GM19397 (cell line): ENCODE data around the gene FRK.
"Not testable (repeated sequence)": the region's sequence is repeated elsewhere in the genome, so short reads cannot be mapped to it uniquely, and the experiment has no call there.

ENCODE experiments used
- ATAC-seq: cut with Tn5 transposase; IDR thresholded peaks from one replicate; pipeline ENCODE4 v1.9.1; 2021; ENCODE audit warnings: mild to moderate bottlenecking, moderate library complexity; ENCODE audit not compliant: unreplicated experiment

The FRK gene

DNA sequence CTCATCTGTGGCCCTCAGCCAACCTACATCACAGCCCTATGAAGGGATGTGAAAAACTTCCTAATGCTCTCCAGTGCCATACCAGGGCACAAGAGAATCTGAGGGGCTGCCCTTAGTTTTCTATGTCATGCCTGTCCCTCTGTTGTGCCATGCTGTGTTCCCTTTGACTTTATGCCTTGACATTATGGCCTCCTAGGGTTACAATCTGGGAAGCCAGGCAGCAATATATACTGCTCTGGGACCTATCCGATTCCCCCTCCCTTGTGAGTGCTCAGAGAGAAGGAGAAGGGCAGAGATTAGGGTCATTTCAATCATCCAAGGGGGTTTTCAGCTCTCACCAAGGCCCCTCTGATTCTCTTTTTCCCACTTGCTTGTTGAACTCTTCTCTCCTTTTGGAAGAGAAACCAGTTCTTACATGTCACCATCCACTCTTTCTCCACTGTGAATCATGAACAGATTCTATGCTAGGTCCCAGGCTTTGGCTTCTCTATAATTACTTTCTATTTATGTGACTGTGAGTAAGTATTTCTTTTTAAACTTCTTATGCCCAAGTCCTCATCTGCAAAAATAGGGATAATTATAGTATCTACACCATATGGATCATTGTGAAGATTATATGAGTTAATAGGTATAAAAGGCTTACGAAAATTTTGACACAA lies 14.2 kb upstream of the FRK start:
- ATAC-seq = no peak

DNA sequence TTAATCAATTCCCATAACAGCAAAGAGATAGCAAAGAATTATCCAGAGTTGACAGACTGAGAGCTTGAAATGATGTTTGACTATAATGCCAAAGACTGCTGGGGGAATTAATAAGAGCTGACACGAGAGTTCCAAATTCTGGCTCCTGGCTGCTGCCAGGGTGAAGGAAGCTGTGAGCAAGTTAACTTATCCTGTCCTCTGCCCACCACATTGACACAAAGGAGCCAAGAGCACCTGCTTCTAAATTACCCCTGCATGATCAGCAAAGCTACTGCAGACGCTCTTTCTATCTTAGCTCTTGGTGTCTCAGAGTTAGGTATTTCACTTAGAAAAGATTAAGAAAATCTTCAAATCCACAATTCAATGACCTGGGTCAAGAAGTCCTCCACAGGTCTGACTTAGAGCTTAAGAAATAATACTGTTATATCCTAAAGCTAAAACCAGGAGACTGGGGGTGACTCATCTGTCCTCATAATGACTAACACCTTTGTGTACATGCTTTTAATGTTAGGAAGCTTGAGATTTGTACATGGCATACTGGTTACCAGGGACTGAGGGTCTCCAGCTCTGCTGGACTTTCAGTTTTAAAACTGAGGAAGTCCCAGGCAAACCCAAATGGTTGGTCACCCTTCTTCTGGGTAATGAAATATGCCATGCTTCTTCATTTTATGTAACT lies 13.2 kb upstream of the FRK start:
- ATAC-seq = no peak

DNA sequence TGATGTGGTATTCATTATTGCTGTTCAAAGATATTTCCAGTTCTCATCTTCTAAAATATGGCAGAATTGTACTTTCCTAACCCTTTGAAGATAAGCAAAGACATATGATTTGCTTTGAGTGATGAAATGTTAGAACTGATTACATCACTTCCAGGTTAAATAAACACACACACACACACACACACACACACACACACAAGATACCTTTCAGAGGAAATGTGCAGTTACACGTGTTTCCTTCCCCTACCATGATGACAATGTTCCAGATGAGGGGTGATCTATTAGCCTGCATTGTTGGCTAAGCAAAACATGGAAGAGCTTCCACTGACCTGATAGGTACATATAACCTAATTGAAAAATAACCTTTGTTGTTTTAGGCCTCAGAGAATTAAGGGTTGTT lies 11.7 kb upstream of the FRK start:
- no peak for ATAC-seq

DNA sequence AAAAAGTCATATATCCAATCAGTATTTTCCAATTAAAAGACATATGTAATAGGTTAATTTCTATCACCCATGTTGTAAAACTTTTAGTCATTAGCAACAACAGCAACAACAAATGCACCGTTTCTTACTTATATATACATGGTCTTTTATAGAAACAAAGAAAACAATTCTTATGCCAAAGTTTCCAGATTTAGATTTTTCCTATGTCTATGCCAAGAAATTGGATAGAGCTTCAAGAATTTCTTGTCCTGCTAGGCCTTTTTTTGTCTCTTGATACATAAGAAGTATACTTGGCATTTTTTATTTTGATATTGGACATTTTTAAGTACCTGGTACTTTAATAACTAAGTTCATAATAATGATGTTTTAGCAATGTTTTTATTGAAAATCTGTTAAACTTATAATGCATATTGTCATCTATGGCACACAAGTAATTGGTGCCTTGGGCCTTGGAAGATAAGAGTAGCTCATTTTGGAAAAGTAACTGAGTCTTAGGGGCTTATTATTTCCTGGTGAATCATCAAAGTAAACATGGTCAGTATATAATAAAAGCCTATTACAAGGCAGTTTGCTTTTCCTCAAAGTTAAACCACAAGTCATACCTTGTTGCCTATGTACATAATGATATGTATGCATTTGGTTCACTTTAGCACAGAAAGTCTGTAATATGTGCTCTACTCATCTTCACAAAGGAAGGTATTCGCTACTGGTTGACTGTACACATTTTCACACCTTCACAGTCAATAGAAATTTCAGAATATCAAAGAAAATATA lies 10.1 kb upstream of the FRK start:
- no peak for ATAC-seq

DNA sequence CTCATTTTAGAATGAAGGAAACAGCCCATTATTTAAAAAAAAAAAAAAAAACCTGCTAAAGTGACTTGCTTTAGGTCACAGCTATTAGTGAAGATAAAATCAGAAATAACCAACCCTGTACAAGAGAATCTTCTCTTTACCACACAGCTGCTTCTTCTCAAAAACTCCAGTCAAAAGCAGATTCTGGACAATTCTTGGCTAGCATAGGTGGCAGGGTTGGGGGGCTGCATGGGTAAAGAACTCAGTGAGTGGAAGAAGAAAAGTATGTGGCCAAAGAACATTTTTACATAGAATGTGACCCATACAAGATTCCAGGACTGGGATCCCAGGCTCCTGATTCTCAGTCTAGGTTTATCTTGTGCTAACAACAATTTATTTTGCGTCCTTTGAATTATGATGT lies 9.4 kb upstream of the FRK start:
- no peak for ATAC-seq

DNA sequence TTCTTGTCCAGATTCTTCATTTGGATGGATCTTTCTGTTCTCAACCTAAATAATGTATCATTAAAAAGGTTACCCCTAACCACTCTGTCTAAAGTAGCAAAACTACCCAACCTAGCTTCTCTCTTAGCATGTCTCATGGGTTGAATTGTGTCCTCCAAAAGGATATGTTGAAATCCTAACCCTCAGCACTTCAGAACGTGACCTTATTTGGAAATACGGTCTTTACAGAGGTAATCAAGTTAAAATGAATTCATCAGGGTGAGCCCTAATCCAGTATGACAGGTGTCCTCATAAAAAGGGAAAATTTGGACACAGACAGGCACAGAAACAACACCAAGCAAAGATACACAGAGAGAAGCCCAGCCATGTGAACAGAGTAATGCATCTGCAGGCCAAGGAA lies 6.1 kb upstream of the FRK start:
- ATAC-seq = no peak

DNA sequence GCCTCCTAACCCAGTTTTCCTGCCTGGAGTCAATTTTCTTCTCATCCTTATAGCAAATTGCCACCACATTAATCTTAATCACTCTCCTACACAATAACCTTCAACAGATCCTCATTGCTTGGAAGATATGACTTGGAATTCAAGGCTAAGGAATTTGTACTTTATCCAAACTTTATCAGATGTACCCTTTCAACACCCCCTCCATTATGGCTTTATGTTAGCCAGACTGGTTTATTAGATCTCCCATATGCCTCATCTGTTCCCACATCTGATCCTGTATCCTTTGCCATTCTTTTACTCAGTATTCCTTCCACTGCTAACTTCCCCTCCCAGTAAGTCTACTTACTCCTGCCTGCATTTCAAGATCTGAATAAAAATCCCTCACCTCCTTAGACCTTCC lies 4.0 kb upstream of the FRK start:
- no peak for ATAC-seq

DNA sequence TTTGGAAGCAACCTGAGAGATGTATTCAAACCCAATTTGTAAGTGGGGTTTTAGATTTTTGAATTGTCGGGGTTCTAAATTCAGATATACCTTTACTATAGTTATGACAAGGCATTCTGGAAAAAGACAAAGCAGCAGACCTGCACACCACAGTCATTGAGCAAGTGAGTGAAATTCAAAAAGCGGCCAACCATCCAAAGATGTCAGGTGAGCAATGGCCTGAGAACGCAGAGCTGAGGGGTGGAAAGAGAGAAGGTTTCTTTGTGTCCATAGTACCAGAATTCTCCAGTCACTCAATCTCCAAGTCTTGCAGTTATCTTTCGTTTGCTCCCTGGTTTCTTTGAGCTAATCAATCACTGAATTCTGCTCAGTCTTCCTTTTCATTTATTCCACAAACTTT lies 1.8 kb upstream of the FRK start:
- no peak for ATAC-seq

DNA sequence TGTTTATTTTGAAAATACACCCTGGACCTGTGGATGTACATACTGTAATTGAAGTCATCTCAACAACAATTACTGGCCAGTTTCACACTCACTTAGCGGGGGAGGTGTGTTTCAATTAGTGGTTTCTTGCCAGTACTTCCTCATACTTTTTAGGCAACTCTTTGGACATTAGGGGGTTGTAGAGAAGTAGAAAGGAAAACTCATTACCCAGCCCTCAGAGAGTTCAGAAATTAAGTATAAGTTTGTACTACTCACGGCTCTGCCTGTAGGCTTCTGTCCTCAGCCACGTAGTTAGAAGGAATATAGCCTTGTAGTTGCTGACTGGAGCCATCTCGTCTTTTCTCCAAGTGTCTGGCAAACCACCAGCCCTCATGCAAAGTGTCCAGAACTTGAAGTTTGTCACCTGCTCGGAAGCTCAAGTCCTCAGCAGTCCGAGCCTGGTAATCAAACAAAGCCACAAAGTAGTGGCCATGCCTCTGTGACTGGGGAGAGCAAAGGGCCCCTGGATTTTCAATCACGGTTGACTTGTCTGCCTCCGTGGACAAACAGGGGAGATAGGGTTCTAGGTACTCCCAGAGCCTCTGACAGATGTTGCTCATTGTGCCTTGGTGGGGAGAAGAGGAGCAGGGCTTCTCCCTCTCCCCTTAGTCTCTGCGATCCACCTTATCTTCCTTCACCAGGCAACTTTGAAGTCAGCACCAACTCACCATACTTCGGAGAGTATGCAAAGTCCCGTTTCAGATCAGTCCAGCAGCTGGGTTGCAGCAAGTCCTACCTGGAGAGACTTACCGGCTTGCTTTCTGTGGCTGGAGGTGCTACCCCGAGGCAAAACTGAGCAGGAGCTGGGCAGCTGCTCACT lies 749 bp downstream of the FRK start:
- ATAC-seq = peak; percentile 59

DNA sequence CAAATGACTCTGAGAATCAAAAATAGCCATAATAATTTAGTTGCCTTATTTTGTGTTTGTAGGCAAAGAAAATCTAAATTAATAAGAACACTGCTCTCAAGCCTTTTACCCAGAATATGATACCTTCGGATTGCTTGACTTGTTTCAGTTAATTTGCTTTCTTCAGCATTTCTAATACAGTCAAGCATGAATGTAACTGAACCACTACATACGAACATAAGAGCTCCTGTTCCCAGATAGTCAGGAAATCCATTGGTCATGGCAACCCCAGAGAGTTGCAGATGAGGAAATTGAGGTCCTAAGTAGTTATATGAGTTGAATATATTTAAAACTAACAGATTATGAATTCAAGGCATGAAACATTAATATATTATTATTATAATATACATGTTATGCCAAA lies 2.9 kb downstream of the FRK start:
- ATAC-seq = no peak

DNA sequence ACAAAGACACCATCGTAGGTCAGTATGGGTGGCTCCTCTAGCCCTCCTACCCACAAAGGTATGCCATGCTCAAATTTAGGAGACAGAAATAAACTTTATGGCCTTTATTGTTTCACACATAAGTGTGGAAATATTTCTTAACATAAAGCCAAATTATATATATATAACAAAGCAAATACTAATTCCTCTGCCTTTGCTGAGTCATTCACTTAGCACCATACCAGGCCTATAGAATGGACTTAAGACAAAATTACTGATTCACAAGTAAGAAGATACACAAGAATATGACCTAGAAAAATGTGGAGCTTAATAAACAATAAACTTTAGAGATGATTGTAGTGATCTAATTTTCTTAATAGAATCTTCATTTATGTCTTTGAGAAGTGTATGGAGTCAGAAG lies 5.2 kb downstream of the FRK start:
- no peak for ATAC-seq

DNA sequence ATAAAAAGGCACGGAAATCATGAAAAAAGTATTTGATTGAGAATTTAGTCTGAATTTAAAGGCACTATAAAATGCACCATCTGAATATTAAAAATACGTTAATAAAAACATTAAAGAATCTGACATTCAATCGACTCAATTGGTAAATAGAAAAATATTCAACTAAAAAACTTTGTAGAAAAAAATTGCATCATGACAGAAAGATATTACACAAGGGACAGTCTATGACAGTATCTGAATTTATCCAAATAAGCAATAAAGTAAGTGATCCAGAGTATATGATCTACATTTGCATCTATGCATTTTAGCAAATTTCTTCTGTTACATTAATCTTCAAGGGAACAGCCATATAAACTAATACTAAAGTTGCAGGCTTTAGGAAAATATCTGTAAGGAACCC lies 9.4 kb downstream of the FRK start:
- no peak for ATAC-seq

DNA sequence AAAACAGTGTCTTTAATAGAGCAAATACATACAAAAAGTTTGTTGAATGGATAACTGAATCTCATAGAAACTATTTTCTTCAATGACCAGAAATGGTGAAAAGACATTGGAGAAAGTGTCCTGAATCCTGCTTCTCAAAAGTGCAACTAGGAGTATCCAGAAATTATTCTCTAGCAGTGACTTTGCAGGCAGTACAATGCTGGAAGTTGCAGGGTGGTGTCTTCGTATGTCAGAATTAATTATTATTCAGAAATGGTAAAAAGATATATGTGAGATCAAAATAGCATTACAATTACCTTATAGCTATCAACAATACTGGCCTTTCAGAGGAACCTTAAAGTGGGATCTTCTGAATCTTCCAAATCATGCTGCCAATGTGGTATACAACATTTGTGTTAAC lies 10.0 kb downstream of the FRK start:
- no peak for ATAC-seq

DNA sequence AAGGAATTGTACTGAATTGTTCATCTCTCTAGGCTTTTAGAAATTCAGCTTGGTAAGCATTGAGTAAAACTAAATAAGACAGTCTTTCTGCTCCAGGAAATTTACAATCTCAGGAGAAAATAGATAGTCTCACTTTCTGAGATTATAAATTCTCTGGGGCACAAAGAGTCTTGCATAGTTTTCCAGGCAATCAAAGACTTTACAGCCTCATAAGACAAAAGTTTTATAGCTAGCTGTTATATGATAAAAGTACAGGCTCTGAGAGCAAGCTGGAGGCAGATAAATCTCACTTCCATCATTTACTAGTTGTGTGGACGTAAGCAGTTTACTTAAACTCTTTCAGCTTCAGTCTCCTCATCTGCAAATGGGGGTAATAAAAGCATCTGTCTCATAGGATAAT lies 11.4 kb downstream of the FRK start:
- no peak for ATAC-seq

DNA sequence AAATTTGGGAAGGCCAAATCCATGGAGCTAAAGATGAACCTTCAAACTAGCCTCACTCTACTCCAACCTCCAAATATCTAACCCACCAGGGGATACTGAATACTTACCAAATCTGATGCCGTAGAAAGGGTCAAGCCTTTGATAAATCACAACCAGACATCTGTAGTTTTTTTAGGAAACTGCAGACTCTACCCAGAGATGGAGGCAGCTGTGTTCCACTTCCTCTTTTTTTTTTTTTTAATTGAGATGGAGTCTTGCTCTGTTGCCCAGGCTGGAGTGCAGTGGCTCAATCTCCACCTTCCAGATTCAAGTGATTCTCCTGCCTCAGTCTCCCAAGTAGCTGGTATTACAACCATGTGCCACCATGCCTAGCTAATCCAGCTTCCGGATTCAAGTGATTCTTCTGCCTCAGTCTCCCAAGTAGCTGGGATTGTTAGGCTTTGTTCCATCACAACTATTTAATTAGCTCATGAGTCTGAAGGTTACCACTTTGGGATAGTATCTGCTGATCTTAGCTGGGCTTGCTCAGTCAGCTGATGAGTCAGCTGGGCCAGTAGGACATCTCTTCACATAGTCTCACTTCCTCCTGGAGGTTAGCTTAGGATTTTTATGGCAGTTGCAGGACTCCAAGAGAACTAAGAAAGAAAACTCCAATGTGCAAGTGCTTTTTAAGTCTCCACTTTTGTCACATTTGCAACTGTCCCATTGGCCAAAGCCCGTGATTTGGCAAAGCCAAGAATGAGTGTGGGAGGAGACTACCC lies 13.3 kb downstream of the FRK start:
- ATAC-seq = no peak

DNA sequence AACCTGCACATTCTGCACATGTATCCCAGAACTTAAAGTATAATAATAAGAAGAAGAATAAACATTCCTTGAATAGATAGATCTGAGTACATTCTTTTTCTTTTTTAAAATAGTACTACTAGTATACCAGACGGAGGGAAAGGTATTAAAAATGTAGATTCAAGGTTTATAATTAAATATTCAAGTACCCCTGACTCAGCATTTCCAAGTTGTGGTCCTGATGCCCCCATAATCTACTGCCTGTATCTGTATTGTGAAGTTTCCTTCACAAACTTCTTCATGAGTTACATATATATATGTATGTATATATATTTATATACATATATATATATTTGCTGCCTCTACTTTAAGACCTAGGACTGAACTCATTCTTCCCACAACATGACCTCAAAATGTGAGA lies 14.0 kb downstream of the FRK start:
- no peak for ATAC-seq

DNA sequence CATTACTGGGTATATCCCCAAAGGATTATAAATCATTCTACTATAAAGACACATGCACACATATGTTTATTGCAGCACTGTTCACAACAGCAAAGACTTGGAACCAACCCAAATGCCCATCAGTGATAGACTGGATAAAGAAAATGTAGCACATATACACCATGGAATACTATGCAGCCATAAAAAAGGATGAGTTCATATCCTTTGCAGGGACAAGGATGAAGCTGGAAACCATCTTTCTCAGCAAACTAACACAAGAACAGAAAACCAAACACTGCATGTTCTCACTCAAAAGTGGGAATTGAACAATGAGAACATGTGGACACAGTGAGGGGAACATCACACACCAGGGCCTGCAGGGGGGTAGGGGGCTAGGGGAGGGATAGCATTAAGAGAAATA lies 14.4 kb downstream of the FRK start:
- not testable (repeated sequence) for ATAC-seq

DNA sequence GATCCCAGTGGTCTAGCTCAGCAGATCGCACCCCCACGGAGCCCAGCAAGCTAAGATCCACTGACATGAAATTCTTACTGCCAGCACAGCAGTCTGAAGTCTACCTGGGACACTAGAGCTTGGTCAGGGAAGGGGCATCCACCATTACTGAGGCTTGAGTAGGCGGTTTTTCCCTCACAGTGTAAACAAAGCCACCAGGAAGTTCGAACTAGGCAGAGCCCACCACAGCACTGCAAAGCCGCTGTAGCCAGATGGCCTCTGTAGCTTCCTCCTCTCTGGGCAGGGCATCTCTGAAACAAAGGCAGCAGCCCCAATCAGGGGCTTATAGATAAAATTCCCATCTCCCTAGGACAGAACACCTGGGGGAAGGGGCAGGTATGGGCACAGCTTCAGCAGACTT lies 18.8 kb downstream of the FRK start:
- ATAC-seq = no peak

DNA sequence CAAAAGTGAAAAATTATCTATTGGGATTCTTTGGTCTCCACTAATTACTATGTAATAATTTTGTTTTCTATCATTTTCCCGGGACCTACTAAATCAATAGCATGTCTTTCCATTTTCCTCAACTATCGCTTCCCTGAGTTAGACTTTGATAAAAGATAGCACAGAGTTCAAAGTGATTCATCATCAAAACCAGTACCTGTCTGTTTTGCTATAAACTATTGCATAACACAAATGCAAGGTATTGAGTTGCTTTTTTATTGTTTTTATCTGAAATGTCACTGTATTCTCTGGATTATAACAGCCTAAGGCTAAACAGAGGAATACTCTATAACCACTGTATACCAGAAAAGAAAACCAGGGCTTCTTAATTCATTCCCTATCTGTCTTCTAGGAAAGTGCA lies 19.7 kb downstream of the FRK start:
- ATAC-seq = no peak

DNA sequence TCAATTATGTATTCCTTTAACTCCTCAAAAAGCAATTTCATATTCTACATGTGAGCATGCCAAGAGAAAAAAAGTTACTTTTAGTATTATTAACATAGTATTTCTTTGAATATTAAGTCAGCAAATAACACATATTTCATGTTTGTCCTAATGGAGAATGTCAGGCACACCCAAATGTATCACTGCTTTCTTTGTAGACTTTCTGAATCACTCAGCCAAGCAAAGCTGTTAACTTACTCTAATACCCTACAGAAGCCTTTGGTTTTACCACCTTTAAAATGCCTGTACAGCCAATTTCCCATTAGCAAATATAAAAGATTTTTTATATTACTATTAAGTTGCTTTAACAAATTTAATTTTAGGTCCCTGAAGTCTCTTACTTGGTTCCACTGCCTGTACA lies 23.8 kb downstream of the FRK start:
- no peak for ATAC-seq
